GM18858 (cell line): ENCODE measurements around the gene PRDM5.

ENCODE experiments used
- ATAC-seq: cut with Tn5 transposase; IDR thresholded peaks from one replicate; pipeline ENCODE4 v1.9.1; 2021; ENCODE audit not compliant: unreplicated experiment

PRDM5 gene

DNA sequence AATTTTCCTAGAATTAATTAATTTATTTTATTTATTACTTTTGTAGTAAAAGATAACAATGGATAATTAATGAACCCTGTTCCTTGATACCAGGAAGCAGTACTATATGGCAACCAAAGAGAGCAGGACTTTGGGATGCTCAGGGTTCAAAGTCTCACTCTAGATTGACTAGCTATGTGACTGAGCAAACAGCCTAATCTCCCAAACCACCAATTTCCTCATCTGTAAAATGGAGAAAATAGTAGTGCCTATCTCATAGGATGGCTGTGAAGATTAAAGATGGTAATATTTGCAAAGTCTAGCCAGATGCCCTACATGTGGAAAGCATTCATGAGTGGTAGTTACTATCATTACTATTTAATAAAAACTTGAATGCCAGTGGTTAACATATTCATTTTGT lies 97.6 kb downstream of the PRDM5 start:
- ATAC-seq: no peak

- ATAC-seq: no peak
Observed at GRCh38 chr4:120821977-120822376, 100.5 kb downstream of the PRDM5 start.

GRCh38 chr4:120821029-120821428 lies 101.5 kb downstream of the PRDM5 start:
- ATAC-seq: no peak

- peak; percentile 72 for ATAC-seq
Observed at GRCh38 chr4:120819805-120820437, 102.6 kb downstream of the PRDM5 start.

DNA sequence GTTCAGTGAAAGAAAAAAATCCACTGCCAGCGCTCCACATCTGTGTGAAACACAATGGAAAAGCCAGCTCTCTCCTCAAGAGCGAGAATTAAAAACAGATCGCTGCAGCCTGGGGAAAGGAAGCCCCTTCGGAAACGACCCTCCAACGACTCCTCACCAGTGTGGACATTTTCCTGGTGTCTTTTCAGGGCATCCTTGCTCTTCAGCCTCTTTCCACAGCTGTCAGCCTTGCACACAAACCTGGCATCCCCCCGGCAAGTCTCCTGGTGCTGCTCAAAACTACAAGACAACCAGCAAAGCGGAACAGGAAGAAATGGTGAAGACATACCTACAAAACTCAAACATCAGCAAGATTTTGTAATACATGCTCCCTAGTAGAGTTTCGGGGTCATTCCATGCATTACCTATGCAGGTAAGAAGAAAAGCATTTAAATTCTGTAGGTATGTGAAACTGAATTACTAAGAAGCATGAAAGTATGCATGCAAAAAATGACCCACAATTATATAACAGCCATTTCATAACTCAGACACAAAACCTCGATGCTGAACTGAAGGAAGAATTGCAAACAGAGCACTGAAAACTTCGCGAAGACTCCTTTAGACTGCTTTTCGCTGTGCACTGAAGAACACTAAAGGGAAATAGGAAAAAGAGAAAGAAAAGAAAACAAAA lies 106.1 kb downstream of the PRDM5 start:
- ATAC-seq: no peak

DNA sequence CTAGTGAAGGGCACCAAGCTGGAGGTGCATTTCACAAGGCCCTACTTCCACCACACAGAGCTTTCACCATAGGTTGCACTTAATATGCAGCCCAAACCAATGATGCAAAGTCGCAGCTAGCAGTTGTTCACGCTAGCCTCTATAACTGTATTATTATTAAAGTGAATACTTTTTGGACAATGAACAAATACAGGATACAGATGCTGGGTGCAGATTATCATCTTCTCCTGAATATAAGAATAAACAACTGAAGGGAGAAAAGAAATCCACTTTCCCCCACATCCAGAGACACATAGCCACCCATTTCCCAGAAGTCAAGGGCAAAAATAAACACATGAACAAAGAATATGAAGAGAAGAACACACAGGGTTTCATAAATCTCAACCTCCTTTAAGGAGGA lies 107.2 kb downstream of the PRDM5 start:
- ATAC-seq: no peak

DNA sequence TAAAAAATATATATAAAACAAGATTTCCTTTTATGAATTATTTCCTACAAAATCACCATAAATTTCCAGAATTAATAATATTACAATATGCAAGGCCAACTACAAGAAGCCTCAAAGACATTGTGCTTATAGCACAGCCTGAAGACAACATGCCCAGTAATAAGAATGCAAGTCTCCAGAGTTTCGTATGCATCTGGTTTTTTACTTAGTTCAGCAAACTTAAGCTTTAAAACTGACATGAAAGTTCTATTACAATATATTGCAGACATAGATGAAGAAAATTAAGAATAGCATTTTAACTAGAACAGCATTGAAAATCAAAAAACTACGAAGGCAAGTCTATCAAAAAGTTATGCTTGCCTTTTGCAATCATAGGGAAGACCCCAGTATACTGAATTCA lies 107.6 kb downstream of the PRDM5 start:
- no peak for ATAC-seq

GRCh38 chr4:120812216-120812615 lies 110.3 kb downstream of the PRDM5 start:
- ATAC-seq: no peak

- ATAC-seq: no peak
Observed at GRCh38 chr4:120809518-120809917, 113.0 kb downstream of the PRDM5 start.

DNA sequence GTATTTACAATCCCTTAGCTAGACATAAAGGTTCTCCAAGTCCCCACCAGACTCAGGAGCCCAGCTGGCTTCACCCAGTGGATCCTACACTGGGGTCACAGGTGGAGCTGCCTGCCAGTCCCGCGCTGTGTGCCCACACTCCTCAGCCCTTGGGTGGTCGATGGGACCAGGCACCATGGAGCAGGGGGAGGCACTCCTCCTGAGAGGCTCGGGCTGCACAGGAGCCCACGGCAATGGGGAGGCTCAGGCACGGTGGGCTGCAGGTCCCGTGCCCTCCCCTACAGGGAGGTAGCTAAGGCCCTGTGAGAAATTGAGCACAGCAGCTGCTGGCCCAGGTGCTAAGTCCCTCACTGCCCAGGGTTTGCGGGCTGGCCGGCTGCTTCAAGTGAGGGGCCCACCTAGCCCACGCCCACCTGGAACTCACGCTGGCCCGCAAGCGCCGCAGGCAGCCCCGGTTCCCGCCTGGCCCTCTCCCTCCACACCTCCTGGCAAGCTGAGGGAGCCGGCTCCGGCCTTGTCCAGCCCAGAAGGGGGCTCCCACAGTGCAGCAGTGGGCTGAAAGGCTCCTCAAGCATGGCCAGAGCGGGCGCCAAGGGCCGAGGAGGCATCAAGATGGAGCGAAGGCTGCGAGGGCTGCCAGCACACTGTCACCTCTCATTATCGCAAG lies 113.9 kb downstream of the PRDM5 start:
- ATAC-seq: no peak

DNA sequence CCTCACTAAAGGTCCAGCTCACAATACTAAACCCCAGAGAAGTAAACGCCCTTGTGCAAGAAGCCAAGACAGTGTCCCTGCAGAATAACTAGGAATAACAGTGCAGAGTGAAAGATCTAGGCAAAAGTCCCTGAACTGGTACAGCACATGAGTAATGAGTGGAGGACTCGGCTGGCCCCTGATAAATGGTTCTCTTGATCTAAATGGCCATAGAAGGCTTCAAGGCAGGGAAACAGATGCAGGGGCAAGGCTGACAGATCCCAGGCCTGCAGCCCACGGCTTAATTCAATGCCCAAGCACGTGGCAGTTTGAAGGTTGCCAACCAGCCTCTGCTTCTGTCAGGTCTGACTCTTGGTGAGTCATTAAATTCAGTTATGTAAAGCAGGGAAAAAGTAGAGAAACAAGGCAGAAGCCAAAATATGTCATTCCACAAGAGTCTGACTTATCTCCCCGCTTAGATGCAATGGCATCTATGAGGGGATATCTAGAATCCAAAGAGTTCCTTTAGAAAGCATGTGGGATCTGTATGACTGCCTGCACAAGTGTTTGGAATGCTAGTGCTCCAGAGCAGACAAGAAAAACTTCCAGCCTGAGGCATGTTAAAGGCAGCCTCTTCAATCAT lies 121.3 kb downstream of the PRDM5 start:
- no peak for ATAC-seq

- no peak for ATAC-seq
Observed at GRCh38 chr4:120798570-120798969, 124.0 kb downstream of the PRDM5 start.

DNA sequence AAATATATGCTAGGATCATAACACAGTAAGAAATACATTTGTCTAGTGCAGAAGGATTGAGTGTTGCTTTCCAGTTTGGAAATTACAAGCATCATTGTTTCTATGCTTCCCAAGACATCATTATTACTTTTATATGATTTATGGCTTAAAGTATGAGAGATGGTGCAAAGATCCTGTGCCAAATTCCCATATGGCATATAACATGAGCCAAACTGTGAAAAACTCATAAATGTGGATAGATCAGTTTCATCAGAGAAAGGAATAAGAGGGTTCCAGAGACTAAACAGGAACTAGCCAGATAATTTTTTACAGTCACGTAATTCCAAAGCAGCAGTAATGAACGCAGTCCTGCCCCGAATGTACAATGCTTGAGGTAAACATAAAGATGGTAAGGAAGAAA lies 126.3 kb downstream of the PRDM5 start:
- ATAC-seq: no peak

DNA sequence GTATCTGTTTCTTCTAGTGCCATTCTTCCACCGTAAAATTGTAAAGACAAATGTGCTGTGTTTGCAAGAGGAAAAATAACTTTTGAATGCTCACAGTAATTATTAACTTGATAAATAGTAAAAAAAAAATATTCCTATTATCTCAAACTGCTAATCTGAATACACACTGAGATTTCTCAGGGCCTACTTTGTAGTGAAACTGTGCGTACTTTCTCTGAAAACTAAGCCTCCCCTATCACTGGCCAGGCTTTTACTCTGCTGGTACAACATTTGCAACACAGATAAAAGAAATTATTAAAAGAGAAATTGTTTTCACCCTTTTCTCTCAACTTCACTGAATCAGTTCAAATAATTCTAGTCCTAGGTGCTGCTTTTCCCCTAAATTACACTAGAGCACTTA lies 137.3 kb downstream of the PRDM5 start:
- ATAC-seq: no peak

- no peak for ATAC-seq
Observed at GRCh38 chr4:120777459-120777858, 145.1 kb downstream of the PRDM5 start.

DNA sequence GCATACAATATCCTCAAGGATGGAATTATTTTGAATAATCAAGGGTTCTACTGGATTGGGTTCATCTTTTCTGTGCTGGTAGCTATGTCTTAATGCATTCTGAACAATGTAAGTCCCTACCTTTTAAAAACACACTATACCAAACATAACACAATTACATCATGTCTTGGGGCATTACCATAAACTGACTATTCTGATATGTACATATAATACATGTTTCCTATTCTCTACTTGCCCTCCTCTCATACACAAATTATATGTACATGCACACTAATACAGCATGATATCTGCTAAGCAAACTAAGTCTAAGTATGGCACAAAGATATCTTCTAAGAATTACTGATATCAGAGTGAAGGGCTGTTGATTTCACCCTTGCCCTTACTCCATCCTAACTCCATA lies 147.1 kb downstream of the PRDM5 start:
- no peak for ATAC-seq

- ATAC-seq: no peak
Observed at GRCh38 chr4:120773641-120774040, 148.9 kb downstream of the PRDM5 start.

DNA sequence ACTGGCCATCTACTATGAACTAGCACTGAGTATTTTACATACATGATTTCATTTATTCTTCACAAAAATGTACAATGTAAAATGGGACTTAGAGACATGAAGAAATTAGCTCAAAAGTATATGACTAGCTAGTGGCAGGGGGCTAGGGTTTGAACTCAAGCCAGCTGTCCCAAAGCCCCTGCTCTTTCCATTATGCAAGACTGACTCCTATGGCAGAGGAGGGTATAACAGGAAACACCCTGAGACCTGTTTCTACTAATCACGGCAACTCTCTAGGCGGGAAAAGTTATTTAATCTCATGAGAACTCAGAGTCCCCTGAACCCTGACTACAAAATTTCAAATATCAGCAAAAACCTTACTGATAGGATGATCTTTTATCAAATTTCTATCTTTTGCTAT lies 150.6 kb downstream of the PRDM5 start:
- no peak for ATAC-seq

DNA sequence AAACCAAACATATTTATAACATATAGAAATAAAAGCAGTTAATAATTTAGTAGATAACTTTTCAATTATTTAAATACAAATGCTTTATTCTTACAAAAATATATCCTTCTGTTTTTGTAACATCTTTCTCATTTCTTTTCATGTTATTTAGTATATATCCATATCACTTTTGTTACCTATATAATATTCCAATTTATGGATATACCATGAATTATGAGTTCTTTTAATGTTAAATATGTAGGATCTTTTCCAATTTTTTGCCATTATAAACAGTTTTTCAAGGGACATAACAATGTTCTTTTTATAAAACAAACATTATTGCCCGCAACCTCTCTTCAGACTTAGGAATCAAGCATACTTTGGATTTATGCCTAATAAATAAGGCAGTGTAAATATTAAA lies 151.6 kb downstream of the PRDM5 start:
- no peak for ATAC-seq

DNA sequence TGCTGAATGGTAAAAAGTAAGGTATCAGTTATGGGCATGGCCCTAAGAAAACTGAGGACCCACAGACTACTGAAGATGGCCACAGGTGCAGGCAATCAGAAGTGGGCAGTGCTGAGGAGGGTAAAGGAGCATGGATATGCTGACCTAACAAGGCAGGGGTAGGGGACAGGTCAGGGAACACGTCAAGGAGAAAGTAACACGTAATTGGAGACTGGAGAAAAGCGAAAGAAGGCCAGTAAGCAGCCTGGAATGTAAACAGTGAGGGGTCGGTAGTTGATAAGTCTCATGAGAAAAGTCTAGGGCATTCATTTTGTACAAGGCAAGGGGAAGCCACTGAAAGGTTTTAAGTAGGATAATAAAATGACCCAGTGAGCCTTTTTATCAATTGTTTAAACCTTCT lies 153.3 kb downstream of the PRDM5 start:
- no peak for ATAC-seq

DNA sequence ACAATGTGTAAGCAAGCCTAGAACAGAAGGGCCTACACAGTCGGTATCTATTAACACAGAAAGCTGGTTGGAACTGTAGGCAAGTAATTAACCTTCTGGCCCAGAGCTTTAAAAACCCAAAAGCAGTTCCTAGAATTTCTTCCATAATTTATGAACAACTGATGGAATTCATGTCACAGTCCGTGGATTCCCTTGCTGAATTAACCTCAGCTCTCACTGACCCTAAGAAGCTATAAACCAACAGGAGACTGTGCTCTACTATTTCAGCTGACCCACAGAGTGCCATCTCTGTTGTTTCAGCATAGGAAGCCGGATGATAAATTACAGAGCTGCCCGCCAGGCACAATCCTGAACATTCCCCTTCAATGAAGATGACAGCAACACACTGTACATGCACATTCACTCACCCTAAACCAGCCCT lies 157.3 kb downstream of the PRDM5 start:
- no peak for ATAC-seq

GRCh38 chr4:120763650-120764049 lies 158.9 kb downstream of the PRDM5 start:
- ATAC-seq: no peak
